Hypothalamus (tissue), 51 donors: Measurements from ENCODE around the gene REPIN1.

ENCODE experiments used
- DNase-seq, 51 donors: peaks; one replicate each; lab custom pipeline; 2025; lab: John Stamatoyannopoulos, UW

The REPIN1 gene

DNA sequence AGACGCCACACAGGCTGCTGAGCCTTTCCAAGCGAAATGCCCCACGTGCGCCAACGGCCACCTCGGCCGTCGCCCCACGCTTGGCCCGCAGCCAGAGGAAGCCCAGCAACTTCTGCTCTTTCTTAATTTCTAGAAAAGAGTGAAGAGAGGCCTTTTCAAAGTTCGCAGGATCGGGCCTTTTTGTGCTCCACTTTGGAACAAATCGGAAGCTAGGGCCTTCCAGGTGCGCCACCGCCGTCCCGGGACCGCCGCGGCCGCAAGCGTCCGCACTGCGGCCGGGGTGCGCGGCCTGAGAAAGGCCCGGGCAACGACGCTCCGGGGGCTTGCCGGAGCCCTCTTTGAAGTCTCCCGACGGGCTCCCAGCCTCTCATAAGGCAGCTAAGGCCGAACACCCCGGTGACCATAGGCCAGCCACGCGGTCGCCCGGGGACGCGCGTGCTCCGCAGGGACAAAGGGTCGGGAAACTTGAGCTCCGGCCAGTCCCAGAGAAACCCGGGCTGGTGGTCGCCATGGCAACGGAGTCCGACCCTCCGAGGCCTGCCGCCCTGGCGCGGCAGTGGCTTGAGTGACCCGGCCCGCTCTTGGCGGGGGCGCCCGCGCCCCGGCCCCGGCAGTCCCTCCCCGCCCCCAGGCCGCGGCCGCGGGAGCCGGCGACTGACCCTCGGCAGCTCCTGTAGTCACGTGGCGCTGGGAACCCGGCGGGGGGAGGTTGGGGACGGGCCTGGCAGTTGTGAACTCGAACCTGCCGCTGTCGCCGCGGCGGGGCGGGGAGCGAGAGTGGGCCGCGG, at the start of gene REPIN1:
REPIN1 (plus strand) TSS at position 727 of the 788 bp plus-strand sequence. CDS start 890 bp downstream, outside the sequence.
- peak; percentile 56 to 94 (median 86) for DNase-seq

DNA sequence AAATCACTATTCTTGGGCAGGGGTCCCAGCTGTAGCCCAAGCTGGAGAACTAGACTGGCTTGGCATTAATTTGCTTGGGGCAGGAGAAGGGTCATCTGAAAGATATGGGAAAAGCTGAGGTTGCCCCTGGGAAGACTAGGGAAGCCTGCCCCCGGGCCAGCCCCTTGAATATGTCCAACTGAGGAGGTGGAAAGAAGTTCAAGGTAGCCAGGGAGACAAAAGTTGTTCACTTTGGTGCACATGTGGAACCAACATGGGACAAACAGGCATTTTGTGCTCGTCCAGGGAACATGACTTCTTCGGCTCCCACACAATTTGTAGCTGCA, 46.9 kb upstream of the REPIN1 start:
- no peak for DNase-seq

DNA sequence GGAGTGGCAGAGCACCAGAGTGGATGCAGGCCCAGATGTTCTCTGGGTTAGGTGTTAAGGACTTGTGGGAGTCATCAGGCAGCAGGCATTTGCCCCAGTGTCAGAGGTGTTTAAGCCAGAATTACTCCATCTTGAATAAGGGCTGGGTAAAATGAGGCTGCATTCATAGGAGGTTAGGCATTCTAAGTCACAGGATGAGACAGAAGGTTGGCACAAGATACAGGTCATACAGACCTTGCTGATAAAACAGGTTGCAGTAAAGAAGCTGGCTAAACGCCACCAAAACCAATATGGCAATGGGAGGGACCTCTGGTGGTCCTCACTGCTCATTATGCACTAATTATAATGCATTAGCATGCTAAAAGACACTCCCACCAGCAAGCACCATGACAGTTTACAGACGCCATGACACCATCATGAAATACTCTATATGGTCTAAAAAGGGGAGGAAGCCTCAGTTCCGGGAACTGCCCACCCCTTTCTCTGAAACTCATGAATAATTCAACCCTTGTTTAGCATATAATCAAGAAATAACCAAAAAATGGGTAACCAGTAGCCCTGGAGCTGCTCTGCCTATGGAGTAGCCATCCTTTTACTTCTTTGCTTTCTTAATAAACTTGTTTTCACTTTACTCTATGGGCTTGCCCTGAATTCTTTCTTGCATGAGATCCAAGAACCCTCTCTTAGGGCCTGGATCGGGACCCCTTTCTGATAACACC, 46.3 kb upstream of the REPIN1 start:
- no peak for DNase-seq

DNA sequence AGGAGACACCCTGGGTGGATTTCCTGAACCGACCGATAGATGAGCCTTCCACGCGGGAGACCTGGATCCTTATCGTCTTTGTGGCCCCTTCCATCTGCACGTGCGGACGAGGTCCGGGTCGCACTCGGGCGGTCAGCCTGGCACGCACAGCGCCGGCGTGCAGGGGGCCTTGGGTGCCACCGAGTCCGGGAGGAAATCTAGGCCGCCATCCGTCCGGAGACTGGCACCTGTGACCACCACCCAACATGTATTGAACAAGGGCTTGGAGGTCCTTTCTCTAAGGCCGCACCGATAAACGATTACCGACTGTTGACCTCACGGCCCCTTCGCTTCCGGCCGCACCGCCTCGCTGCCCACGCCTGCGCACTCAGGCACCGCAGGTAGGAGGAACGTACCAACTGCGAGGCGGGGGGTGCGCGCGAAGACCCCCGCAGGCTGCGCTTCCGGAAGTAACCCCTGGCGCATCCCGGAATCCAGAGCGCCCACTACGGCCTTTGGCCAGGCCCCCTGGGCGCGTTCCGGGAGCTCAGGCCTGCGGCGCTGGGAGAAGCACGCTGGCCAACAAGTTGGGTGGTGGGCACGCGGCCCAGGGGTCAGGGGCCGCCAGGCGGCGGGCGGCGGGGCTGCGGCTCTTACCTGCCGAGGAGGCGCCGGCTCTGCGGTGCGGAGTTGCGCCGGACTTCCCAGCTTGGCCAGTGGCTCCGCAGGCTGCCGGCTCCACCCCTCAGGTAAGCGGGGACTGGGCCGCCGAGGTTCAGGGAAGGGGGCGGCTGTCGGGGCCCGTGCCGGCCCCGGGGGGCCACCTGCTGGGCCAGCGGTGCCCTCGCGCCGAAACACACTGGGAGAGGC, 45.6 kb upstream of the REPIN1 start, which contains the start of the genes ACTR3C and LRRC61:
ACTR3C (minus strand) TSS at position 713 of the 849 bp plus-strand sequence. CDS start 28,249 bp downstream, outside the sequence.
LRRC61 (plus strand) TSS at position 523 of the 849 bp plus-strand sequence. CDS start 13,507 bp downstream, outside the sequence.
- peak in 14 of 51 donors; percentile 21 to 71 (median 40) for DNase-seq

DNA sequence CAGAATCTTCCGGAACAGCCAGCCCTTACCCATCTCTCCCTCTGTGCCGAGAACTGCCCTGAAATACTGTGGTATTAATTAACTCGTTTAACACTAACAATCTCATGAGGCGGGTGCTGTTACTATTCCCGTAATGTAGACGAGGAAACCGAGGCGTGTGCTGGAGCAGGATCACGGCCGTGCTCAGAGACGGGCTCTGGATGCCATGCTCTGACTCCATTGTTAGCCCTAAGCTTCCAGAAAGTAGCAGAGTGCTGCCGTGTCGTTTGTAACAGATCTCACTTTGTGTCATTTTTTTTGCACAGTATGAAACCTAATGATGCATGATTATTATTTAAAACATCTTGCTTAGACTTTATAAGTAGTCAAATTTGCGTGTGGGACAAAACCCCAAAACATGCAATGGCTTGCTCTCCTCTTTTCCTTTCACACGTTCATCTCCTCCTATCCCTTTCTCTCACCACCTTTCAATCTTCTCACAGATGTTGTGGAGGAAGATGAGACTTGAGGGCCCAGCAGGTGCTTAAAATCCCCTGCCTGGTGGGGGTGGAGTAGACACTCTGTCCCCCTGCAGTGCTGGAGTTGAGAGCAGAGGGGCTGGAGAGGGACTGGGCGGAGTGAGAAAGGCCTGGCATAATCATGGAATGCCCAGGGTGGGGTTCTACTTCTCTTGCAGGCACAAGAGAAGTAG, 44.8 kb upstream of the REPIN1 start:
- DNase-seq: peak in 2 of 51 donors; percentile 47 to 71

DNA sequence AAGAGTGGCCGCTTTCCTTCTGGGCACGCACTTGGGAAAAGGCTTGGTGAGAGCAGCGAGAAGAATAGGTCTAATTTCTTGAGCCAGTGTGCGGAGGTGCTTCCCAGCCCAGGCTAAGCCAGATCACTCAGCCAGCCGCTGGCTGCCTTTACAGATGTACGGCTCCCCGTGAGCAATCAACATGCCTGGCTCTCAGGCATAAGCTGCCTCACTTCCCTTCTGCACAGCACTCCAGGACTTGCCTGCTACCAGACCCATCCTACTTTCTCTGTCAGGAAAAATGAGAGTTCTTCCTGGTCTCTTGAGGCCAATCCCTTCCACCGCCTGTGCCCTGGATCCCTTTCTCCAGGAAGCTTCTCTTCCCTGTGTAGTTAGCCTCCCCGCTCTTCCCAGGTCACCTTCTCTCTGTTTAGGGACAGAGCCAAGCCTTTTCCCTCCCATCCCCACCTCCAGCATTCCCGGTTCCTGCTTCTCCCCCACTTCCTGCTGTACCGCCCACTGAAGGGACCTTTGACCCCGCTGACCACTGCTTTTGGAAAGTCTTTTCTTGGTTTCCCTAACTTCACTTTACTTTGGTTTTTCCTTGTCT, 44.2 kb upstream of the REPIN1 start:
- DNase-seq: no peak

DNA sequence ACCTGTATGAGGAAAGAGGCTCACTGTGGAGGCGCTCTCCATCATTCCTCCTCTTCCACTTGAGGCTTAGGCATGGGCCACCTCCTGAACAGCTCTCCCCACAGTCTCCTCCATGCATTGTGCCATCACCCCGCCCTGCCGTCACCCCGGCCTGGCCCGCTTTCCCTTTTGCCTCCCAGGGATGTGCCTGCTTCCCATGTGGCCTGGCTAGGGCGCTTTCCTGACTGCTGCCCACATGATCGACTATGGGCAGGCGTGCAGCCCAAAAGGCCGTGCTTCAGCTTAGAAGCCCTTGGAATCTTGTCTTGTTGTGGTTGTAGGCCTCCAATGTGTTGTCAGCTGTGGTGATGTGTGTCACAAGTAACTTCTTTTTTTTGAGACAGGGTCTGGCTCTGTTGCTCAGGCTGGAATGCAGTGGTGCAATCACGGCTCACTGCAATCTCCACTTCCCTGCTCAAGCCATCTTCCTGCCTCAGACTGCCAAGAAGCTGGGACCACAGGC, 43.5 kb upstream of the REPIN1 start:
- DNase-seq: no peak

DNA sequence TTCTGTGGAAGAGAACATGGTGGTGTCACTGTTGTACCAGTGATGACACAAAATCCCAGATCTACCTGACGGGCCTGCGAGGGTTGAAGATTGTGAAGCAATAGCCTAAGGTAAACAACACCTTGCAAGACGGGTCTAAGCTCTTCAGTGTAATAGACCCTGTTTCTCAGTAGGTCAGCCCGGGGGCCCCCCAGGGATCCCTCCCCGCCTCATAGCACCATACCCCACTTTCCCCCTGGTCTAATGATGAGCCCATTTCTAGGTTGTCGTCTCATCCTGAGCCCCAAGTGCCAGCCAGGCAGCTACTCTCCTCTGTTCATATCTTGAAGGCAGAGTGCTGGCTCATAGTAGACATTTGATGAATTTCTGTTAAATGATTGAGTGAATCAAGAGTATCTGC, 42.7 kb upstream of the REPIN1 start:
- no peak for DNase-seq

DNA sequence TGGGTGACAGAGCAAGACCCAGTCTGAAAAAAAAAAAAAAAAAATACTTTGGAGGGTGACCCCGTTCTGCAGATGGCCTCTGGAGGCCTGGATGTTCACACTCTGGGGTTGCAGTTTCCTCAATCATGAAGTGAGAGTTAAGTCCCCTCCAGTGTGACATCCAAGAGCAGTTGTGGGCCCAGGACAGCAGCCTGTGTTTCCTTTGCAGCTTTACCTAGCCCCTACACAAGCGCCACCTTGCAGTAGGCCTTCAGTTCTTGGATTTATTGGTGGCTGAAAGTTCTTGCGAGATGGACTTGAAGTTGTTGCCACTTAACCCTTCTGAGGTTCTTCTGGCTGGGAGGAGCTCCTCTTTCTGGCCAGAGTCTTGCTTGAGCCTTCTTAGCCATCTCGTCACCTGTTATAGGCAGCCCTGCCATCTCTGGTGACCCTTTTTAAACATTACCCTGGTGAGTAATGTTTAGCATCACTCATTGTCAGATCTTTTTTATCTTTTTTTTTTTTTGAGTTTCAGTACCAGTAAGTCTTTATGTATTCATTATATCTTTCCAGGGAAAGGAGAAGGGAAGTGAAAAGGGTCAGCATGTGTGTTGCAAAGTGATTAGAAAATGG, 41.9 kb upstream of the REPIN1 start:
- no peak for DNase-seq

DNA sequence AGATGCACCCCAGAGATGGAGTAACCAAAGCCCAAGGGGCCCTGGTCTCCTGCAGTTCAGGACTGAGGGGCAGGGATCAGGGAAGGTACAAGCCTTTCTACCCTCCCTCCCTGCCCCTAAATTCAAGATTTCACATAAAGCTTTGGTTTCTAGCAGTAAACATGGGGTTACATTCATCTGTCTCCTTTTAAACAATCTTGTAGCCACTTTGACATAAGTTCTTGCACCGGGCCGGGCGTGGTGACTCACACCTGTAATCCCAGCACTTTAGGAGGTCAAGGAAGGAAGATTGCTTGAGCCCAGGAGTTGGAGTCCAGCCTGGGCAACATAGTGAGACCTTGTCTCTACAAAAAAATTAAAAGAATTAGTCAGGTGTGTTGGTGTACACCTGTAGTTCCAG, 41.3 kb upstream of the REPIN1 start:
- no peak for DNase-seq

DNA sequence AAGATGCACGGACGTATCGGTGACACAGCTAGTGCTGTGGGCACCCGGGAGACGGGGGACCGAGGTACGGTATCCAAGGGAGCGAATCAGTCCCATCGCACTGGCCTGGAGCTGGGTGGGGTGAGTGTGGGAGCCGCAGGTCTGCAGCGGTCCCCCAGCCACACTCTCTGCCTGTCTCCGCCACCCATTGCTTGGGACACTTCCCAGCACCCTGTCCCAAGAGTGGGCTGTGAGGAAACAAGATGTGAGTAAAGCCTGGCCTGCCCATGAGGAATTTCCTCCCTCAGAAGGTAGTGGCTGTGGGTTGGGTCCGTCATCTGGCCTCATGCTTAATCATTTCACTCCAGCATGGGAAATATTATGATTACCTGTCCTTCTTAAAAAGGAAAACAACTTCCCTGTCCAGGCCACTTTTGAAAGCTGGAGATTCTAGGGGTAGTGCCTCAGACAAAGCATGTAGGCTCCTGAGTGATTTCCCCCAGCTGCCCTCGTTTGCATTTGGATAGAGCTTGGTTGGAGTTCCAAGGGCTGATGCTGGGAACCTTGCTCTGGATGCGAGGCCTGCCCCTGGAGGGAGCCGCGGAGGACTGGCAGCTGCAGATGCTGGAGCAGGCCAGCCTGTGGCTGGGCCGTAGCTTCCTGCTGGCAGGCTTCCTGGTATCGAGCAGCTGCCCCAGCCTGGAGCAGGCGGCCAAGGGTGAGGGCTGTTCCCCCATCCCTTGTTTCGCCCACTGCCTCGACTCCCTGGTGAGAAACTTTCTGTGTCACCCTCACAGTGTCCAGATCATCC, 39.1 kb upstream of the REPIN1 start:
- peak in 23 of 51 donors; percentile 5 to 76 (median 48) for DNase-seq

DNA sequence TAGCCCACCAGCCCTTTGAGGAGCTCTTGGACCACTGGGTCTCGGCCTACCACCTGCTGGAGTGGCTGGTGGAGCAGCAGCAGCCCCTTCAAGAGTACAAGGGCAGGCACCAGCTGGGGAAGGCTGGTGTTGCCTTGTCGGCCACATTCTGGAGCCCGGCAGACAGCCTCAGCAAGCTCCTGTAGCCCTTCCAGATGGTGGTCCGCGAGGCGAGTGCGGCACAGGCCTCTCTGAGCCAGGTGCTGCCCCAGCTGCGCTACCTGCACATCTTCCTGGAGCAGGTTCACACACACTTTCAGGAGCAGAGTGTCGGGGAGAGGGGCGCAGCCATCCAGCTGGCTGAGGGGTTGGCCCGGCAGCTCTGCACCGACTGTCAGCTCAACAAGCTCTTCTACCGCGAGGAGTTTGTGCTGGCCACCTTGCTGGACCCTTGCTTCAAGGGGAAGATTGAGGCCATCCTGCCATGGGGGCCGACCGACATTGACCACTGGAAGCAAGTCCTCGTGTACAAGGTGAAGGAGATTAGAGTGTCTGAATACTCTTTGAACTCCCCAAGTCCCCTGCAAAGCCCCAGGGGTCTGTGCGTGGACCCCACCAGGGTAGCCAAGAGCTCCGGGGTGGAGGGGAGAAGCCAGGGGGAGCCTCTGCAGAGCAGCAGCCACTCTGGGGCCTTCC, 38.3 kb upstream of the REPIN1 start:
- DNase-seq: no peak

DNA sequence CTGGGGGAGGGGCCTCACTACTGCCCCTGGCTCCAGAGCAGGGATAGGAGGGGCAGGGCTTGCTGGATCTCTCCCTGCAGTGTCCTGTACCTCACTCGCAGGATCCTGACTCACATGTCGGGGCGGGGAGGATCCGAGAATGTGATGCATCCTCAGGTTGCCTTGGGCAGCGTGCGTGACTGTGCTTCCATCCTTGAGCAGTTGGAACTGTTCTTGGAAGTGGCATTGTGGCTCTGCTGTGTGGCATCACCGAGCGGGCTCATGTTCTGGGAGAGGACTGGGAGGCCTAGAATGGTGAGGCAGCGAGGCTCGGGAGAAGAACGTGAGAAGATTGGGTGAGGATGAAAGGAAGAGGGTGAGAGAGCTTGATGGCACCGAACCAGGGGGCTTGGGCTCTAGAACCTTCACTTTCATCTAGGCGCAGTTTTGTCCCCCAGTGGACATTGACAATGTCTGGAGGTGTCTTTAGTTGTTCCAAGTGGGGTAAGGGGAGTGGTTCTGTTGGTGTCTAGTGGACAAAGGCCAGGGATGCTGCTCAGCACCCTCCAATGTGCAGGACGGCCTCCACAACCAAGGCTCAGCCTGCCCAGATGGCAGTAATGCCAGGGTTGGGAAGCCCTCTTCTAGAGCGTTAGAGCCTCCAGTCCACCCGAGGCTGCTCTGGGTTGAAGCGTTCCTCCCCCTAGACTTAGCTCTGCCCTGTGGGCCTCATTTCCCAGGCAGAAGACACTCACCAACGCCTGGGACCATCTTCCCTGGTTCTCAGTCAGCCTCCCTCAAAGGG, 35.6 kb upstream of the REPIN1 start:
- no peak for DNase-seq

DNA sequence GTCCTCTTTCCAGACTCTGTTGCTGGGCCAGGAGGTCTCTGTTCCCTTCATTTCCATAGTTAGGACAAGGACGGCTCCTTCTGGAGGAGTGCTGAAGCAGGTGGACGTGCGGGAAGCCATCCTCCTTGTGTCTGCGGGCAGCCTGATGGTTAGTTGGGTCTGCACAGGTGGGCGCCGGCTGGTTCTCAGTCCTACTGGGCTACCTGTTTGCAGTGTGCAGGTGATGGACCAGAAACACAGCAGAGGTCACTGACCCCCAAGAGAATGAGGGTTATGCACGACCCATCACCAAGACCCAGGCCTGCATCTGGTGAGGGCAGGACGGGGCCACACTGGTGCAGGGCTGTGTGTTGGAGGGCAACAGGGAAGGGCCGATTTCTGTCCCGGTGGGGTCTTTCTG, 35.0 kb upstream of the REPIN1 start:
- DNase-seq: no peak

DNA sequence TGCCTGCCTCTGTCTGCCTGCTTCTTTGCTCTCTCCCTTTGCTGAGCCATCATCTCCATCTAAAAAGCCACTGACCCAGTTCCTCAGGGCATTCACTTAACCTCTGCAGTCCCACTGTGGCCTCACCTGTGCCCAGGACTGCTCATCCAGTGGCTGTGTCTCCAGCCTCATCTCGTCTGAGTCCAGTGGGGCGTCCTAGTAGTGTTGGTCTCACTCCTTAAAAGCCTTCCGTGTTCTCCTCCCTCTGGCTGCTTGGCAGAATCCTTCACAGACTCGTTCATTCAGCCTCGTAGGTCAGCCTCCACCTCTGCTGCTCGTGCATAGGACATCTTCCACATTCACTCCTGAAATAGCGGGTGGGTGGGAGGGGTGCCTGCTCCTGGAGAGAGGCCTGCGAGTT, 34.5 kb upstream of the REPIN1 start:
- DNase-seq: no peak

DNA sequence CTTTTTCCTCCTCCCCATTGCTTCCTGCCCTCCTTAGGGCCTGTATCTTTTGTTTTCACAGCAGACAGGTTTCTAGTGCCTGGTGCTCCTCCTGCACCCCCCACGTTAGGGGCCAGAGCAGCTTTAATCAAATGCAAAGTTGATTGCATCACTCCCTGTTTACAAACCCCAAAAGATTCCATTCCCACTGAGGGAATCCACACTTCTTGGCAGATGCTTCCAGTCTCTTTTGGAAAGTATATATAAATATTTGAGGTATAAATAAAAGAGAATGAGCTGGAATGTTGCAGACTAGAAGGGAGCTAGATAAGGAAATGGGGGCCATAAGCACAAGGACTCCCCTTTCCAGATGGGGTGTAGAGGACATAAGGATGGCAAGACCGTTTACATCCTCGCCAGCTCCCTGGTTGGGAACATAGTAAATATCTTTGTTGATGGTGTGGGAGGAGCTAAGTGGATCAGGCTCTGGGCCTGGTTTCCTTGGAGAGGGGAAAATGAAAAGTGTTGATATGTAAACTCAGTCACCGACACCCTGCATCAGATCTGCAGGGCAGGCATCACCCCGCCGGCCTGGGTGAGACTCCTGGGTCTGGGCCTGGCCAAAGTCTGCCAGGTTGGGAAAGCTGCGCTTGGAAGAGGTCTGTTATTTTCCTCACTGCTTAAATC, 33.4 kb upstream of the REPIN1 start:
- DNase-seq: no peak

DNA sequence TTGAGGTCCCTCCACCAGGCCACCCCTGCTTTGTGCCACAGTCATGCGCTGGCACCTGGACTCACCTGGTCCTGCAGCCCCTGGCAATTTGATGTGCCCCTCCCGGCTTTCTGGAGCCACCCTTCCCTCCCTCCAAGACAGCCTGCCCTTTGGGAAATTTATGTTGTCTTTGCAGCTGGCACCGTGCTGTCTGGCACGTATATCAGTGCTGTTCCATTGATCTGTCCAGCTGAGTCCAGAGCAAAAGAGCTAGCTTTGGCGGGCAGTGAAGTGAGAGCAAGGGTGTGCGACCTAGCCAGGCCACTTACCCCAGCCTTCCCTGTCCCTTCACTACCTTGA, 32.9 kb upstream of the REPIN1 start:
- no peak for DNase-seq
